GM19238 (cell line): ENCODE results near the gene GSDMA.
A peak's percentile ranks its signal among the peaks of the same experiment; 100 is the strongest.

Source experiments
- DNase-seq: peaks from one replicate; pipeline ENCODE4 v3.0.0; 2011; ENCODE audit warnings: low spot score; ENCODE audit not compliant: insufficient read length

Gene GSDMA

GRCh38 chr17:40019140-40019991, 56.6 kb downstream of the GSDMA start:
- no peak for DNase-seq

- DNase-seq: no peak
Observed at GRCh38 chr17:40020146-40020545, 57.3 kb downstream of the GSDMA start.

GRCh38 chr17:40021451-40021971, 58.7 kb downstream of the GSDMA start:
- DNase-seq: no peak

- DNase-seq: no peak
Observed at GRCh38 chr17:40022497-40022896, 59.7 kb downstream of the GSDMA start.

DNA sequence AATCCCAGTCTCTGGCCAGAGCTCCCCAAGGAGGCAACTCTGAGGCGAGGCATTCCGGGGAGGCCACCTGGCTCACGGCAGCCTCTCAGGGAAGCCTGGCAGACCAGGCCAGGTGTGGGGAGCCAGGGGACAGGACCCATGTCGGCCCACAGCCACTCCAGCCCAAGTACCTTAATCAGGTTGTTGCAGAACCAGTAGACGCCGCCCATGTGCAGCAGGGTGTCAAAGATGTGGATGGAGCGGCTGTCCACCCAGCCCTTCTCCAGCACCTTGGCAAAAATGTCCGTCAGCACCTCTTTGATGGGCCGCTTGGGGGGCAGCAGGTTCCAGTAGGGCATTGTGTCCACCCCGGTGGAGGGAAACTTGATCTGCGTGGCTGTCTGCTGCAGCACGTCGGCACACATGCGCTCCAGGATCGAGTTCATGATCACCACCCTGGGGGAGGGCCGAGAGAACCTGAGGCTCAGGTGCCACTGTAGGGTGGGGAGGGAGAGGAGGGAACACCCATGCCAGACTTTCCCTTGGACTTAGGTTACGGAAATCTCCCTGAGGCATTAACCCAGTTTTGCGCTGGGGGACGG, 60.2 kb downstream of the GSDMA start:
- DNase-seq: no peak

- DNase-seq: no peak
Observed at GRCh38 chr17:40023590-40024292, 60.9 kb downstream of the GSDMA start.

GRCh38 chr17:40024901-40025300, 62.1 kb downstream of the GSDMA start:
- DNase-seq: no peak

DNA sequence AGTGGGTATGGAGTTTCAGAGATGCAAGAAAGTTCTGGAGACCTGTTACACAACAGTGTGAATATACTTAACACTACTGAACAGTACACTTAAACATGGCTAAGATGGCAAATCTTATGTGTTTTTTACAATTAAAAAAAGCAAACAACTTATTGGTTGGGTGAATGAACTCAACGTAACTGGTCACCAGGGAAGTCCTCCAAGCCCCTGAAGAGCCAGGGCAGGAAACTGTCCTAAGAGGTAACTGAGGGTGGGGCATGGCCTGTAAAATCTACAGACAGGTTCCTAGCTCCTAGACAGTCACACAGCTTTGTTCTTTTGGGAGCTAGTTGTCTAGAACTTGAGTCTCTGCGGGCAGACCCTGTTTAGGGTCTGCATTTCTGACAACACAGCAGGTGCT, 62.8 kb downstream of the GSDMA start:
- DNase-seq: no peak

GRCh38 chr17:40025991-40026815, 63.4 kb downstream of the GSDMA start:
- DNase-seq: no peak

DNA sequence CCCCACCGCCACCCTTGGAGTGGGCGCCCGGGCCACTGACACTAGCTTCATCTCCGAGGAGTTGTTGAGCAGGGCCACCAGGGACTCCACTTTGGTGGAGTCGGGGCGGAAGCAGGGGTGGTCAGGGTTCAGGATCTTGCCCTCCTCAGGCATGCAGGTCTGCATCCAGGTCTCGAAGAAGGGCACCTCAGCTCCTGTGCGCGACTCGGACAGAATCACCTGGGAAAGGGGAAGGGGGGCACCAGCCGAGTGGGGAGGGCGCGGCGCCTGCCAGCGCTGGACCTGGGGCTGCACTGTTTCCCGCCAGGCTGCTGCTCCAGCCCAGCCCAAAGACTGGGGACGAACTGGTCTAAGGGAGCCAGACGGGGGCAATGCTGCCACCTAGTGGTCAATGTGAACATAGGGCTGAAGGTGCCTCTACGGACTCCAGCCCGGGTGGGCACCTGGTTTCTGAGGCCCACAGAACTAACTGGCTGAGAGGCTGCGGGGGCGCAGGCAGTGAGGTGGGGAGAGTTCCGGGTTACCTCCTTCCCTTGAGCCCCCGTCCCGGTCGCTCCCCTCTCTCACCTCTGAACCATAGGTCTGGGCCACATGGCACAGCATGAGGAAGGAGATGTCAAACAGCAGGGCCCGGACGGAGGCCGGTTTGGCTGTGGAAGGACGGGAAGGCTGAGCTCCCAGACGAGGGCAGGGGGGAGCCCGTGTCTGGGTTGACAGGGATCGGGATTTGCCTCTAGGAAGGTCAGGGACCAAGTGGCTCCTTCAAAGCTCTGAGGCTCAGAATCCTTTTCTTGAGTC, 64.2 kb downstream of the GSDMA start:
- DNase-seq: peak; percentile 87
